Fibroblast of skin of right quadriceps (primary cell): Measurements from ENCODE around the gene CAMK2A.

Experiments
- DNase-seq: peaks from one replicate; pipeline ENCODE4 v3.0.0-alpha.2; 2013

The CAMK2A gene

GRCh38 chr5:150315245-150315644 is 25.7 kb upstream of the CAMK2A start:
- no peak for DNase-seq

- DNase-seq, result no peak
Observed at GRCh38 chr5:150313921-150314716, 24.5 kb upstream of the CAMK2A start.

DNA sequence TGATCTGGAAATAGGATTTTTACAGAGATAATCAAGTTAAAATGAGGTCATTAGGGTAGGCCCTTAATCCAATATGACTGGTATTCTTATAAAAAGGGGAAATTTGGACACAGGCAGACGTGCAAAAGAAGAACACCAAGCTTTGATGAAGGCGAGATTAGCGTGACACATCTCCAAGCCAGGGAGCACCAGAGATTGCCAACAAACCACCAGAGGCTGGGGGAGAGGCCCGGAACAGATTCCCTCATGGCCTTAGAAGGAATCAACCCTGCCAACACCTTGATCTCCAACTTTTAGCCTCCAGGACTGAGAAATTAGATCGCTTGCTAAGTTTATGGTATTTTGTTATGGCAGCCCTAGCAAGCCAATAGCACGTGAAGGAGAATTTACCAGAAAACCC is 23.9 kb upstream of the CAMK2A start:
- no peak for DNase-seq

- DNase-seq, result no peak
Observed at GRCh38 chr5:150312518-150312917, 22.9 kb upstream of the CAMK2A start.

GRCh38 chr5:150311015-150311692 is 21.6 kb upstream of the CAMK2A start:
- DNase-seq, result no peak

DNA sequence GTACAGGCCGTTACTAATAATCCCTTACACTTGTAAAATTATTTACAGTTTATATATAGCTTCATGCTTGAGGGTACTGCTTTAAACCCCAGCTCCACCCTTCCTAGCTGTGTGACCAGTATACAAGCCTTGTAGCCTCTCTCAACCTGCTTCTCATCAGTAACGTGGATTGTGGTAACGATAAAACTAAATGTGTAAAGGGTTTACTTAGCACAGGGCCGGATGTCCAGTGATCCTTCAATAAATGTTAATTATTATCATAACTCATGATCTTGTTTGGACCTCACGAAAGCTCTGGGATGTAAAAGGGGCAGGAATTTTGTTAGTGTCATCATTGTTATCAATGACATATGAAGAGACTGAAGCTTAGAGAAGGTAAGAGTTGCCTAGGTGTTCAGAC is 20.7 kb upstream of the CAMK2A start:
- no peak for DNase-seq

- no peak for DNase-seq
Observed at GRCh38 chr5:150309886-150310239, 20.3 kb upstream of the CAMK2A start.

DNA sequence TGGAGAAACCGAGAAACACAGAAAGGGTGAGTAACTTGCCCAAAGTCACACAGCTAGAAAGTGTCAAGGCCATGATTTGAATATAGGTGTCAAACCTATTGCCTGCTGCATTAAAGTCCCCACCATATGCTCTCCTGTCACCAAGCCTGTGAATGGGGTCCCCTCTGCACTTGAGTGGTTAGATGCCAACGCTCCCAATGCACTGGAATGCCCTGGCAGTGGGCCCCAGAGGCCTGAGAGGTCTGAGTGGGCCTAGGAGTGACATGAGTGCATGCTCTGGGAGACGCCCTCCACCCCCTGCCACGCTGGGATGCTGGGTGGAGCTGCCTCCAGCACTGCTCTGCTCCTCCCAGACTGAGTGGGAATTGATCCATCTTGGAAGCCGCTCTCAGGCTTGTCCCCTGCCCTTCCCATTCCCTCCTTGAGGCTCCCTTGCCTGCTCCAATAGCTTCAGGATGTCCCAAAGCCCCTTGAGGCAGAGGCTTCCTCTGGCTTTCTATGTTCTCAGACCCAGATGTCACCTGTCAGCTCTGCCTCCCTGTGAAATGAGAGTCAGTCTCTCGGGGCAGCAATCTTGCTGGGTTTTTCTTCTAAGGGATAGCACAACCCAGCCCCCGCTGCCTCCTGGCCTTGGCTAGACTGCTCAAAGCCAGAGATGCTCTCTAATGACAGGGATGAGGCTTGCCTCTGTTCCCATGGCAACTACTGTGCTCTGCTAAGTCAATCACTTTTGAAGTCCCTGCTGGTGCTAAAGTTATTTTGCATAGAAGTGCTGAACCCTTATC is 19.7 kb upstream of the CAMK2A start:
- DNase-seq, result no peak

GRCh38 chr5:150307617-150308426 is 18.2 kb upstream of the CAMK2A start:
- DNase-seq, result no peak

DNA sequence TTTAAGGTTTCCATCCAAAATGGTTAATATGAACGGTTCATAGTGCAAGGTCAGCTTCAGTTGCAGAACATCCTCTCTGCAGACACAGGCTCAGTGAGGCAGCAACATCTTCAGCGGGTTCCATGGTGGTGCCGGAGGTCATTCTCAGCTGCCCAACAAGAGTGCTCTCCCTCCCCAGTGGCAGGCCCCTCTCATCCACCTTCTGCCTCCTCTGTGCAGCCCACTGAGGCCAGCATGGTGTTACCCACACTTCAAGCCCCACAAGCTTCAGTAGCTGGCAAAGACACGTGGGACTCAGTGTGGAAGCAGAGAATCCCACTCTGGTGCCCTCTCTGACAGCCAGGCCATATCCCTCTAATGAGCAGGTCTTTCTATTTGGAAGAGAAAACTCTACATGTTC is 17.2 kb upstream of the CAMK2A start:
- DNase-seq, result no peak

DNA sequence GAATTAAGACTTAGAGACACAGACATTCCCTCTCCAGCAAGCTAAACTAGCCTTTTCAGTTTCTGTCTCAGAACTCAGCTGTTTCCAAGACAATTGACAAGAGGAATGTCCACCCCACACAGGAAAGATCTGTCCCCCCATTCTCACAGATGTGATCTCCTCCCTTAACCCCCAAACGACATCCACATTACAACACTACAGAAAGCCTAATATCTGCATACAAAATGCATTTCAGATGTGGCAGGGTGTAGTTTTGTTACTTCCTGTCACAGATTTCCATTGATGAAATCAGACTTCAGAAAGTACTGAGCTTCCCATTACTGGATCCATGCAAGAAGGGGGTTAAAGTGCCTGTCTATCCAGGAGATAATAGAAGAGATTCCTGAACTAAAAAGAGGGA is 16.0 kb upstream of the CAMK2A start:
- peak; percentile 30 for DNase-seq

DNA sequence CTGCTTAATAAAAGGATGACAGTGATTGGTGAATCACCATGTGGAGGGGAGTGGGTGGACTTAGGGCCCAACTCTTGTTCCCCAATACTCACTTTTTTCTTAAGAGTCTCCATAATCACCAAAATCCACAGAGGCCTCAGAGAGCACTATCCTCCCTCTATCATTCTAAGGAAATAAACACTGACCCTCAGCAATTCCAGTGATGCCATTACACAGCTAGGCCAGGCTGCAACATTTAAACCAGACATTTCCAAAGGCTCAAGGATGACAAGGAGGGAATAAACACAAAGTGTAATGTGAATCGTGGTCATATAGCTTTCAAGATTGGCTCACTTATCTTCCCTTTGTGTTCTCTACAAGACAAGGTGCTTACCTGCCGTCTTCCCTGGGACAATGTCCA is 15.5 kb upstream of the CAMK2A start:
- DNase-seq, result no peak

DNA sequence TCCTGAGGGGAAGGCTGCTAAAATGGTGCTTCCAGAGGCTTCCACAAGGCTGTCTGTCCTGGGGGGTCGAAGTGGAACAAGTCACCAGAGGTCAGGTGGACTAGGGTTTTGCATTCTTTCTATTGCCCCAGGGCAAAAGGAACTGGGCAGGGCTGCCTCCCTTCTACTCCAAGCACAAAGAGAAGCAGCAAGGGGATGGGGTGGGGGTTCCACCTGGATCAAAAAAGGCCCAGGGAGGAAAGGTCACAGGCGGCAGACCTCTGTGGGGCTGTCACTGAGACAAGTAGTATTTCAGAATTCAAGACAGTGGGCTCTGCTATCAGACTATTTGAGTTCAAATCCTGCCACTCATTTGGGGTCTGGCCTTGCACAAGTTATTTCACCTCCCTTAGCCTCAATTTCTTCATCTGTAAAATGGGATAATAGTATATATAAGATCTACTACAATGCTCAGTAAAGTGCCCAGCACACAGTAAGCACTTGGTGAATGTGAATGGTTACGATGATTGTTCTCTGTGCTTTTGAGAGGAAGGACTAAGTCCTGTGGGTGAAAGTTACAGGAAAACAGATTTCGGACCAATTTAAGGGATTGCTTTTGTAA is 15.0 kb upstream of the CAMK2A start:
- DNase-seq, result no peak

- DNase-seq, result no peak
Observed at GRCh38 chr5:150303660-150304386, 14.2 kb upstream of the CAMK2A start.

- DNase-seq, result no peak
Observed at GRCh38 chr5:150303070-150303615, 13.6 kb upstream of the CAMK2A start.

GRCh38 chr5:150302301-150303069 is 12.9 kb upstream of the CAMK2A start, which contains the start of gene ARSI:
Gene ARSI (minus strand): TSS chr5:150302905. CDS start chr5:150302373, 532 bp downstream.
- peak; percentile 91 for DNase-seq

DNA sequence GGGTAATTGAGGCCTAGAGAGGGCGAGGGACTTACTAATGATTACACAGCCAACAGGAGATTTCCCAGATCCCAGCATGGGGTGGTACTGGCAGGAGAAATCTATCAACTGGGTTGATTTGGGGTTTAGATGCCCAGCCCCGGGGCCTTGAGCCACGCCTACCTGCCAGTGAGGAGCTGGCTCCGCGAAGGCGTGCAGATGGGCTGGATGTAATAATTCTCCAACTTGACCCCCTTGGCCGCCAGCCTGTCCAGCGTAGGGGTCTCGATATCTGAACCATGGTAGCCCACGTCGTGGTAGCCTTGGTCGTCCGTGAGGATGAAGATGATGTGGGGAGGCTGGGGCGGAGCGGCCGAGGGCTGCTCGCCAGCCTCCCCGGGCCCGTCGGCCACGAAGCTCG is 12.3 kb upstream of the CAMK2A start:
- DNase-seq, result no peak

GRCh38 chr5:150301170-150301505 is 11.6 kb upstream of the CAMK2A start:
- peak; percentile 66 for DNase-seq

GRCh38 chr5:150300496-150301169 is 11.1 kb upstream of the CAMK2A start:
- no peak for DNase-seq
